Lower lobe of right lung (tissue), 2 donors: Measurements from ENCODE around the gene RIPOR3. TPM values are rescaled to one million over a fixed set of nuclear protein-coding genes. Genes with fewer than 3 reads are reported as not detected.

Experiments
- ATAC-seq, 2 donors: fragments of 200-7000 bp; cut with Tn5 transposase; one replicate each; pipeline ENCODE4 v1.9.1; 2020 to 2022; ENCODE audit warnings: mild to moderate bottlenecking in 2 of 2, moderate library complexity in 2 of 2
- DNase-seq: peaks from one replicate; pipeline ENCODE4 v3.0.0-alpha.2; 2020
- H3K27ac ChIP-seq: fragments of 200-600 bp; one replicate; pipeline ENCODE4 v1.8.0; 2022
- H3K27me3 ChIP-seq: fragments of 200-600 bp; one replicate; pipeline ENCODE4 v1.8.0; 2022; ENCODE audit warnings: low read depth
- H3K36me3 ChIP-seq: fragments of 200-600 bp; one replicate; pipeline ENCODE4 v1.8.0; 2022; ENCODE audit warnings: mild to moderate bottlenecking
- H3K4me1 ChIP-seq: fragments of 200-600 bp; one replicate; pipeline ENCODE4 v1.8.0; 2022
- H3K4me3 ChIP-seq: fragments of 200-600 bp; one replicate; pipeline ENCODE4 v1.8.0; 2022; ENCODE audit warnings: mild to moderate bottlenecking
- H3K9me3 ChIP-seq: fragments of 200-600 bp; one replicate; pipeline ENCODE4 v1.8.0; 2022
- CTCF ChIP-seq: fragments of 200-600 bp; IDR thresholded peaks from one replicate; pipeline ENCODE4 v1.8.0; 2022; ENCODE audit warnings: antibody characterized with exemption, mild to moderate bottlenecking
- intact Hi-C: fragments of 100-400 bp; cut with DNase I; formaldehyde crosslinking; loops from one replicate; pipeline ENCODE4 v1.11.0; 2022
- total RNA-seq: library from RNA; stranded (reverse); fragmentation: NEBNext Ultra II Directional; extraction: Animal tissue kit (Norgen Biotek cat#: 25700); gene quantifications from one replicate; pipeline ENCODE4 v1.2.1, GENCODE V29; 2021
- donor health status: DM: no; HTN: yes; CAD: no; lungs with severe emphysema.

The RIPOR3 gene
- total RNA-seq, 1 donor from 2014 or later, result 11.0 TPM

- Histone ChIP-seq H3K27ac (peak overlapping the region; percentile 58), H3K4me1 (peaks cover 6% of the 10 kb centered on the region), H3K27me3 (no peaks in the 10 kb centered on the region), H3K4me3 (no peak overlapping the region), H3K36me3 (no peaks in the 10 kb centered on the region), H3K9me3 (no peaks in the 10 kb centered on the region)
- DNase-seq (no peak), ATAC-seq (peak; percentile 33 to 71)
- intact Hi-C loops, result no loop called here
- TF ChIP-seq CTCF, result no peak
Observed at GRCh38 chr20:50655311-50655880, 35.9 kb downstream of the RIPOR3 start.

GRCh38 chr20:50654904-50655303 lies 36.4 kb downstream of the RIPOR3 start:
- no peak for ATAC-seq
- intact Hi-C loops, result no loop called here

GRCh38 chr20:50652702-50653294 lies 38.5 kb downstream of the RIPOR3 start:
- H3K4me3 ChIP-seq, result no peak overlapping the region
- no peaks in the 10 kb centered on the region for H3K9me3 ChIP-seq
- intact Hi-C loops, result no loop called here
- H3K27ac ChIP-seq, result no peak overlapping the region
- DNase-seq (no peak), ATAC-seq (no peak)
- no peak for TF ChIP-seq CTCF
- no peaks in the 10 kb centered on the region for H3K27me3 ChIP-seq
- H3K36me3 ChIP-seq, result no peaks in the 10 kb centered on the region
- peaks cover 6% of the 10 kb centered on the region for H3K4me1 ChIP-seq

More at GRCh38 chr20:50654904-50655303, 36.4 kb downstream of the RIPOR3 start:
- Histone ChIP-seq H3K9me3 (no peaks in the 10 kb centered on the region), H3K27ac (peak overlapping the region; percentile 58), H3K4me3 (no peak overlapping the region), H3K27me3 (no peaks in the 10 kb centered on the region), H3K36me3 (no peaks in the 10 kb centered on the region), H3K4me1 (peaks cover 6% of the 10 kb centered on the region)
- no peak for DNase-seq
- no peak for TF ChIP-seq CTCF

GRCh38 chr20:50651676-50652075 lies 39.7 kb downstream of the RIPOR3 start:
- Histone ChIP-seq H3K4me3 (no peak overlapping the region), H3K27me3 (no peaks in the 10 kb centered on the region), H3K9me3 (no peaks in the 10 kb centered on the region), H3K27ac (no peak overlapping the region), H3K36me3 (no peaks in the 10 kb centered on the region), H3K4me1 (peaks cover 6% of the 10 kb centered on the region)
- ATAC-seq, result no peak
- TF ChIP-seq CTCF, result no peak
- intact Hi-C loops, result no loop called here
- no peak for DNase-seq

- Histone ChIP-seq H3K9me3 (no peaks in the 10 kb centered on the region), H3K27ac (no peak overlapping the region), H3K4me3 (no peak overlapping the region), H3K27me3 (no peaks in the 10 kb centered on the region), H3K36me3 (no peaks in the 10 kb centered on the region), H3K4me1 (peaks cover 17% of the 10 kb centered on the region)
- no peak for ATAC-seq
- no peak for DNase-seq
- no peak for TF ChIP-seq CTCF
- intact Hi-C loops, result no loop called here
Observed at GRCh38 chr20:50649590-50649989, 41.8 kb downstream of the RIPOR3 start.
